ENCODE measurements around the gene FUCA2. TPM values are rescaled to one million over a fixed set of nuclear protein-coding genes. Genes with fewer than 3 reads are reported as not detected.

The FUCA2 gene
- polyA plus RNA-seq (ENCODE audit: insufficient read length in 12 of 12), result 10 to 100 TPM in 11 of 12 donors, not detected in 1; 12.0 to 33.5 (median 28.2) TPM
- long read RNA-seq, donor 1, transcript FUCA2-201 (7 exons, 2,356 nt), result major isoform, 28 of 33 reads
- long read RNA-seq, donor 1, partial matches to known transcripts, result 5 of 33 reads
- long read RNA-seq, donor 1, other reads (novel, unspliced or antisense), result 0 of 33 reads
- long read RNA-seq, donor 2, transcript FUCA2-201 (7 exons, 2,356 nt), result major isoform, 9 of 19 reads
- long read RNA-seq, donor 2, partial matches to known transcripts, result 8 of 19 reads
- long read RNA-seq, donor 2, other reads (novel, unspliced or antisense), result 0 of 19 reads
- long read RNA-seq, donor 3, partial matches to known transcripts, result 0 of 3 reads
- long read RNA-seq, donor 3, other reads (novel, unspliced or antisense), result 0 of 3 reads
- long read RNA-seq, donor 4, transcript FUCA2-201 (7 exons, 2,356 nt), result major isoform, 5 of 5 reads
- long read RNA-seq, donor 4, partial matches to known transcripts, result 0 of 5 reads
- long read RNA-seq, donor 4, other reads (novel, unspliced or antisense), result 0 of 5 reads
- long read RNA-seq, donor 5, transcript FUCA2-201 (7 exons, 2,356 nt), result major isoform, 6 of 6 reads
- long read RNA-seq, donor 5, partial matches to known transcripts, result 0 of 6 reads
- long read RNA-seq, donor 5, other reads (novel, unspliced or antisense), result 0 of 6 reads
- long read RNA-seq, donor 6, transcript FUCA2-201 (7 exons, 2,356 nt), result major isoform, 9 of 9 reads
- long read RNA-seq, donor 6, partial matches to known transcripts, result 0 of 9 reads
- long read RNA-seq, donor 6, other reads (novel, unspliced or antisense), result 0 of 9 reads
- long read RNA-seq, donor 7, partial matches to known transcripts, result 0 of 4 reads
- long read RNA-seq, donor 7, other reads (novel, unspliced or antisense), result 0 of 4 reads
- long read RNA-seq, donor 8, transcript FUCA2-201 (7 exons, 2,356 nt), result major isoform, 5 of 12 reads
- long read RNA-seq, donor 8, partial matches to known transcripts, result 7 of 12 reads
- long read RNA-seq, donor 8, other reads (novel, unspliced or antisense), result 0 of 12 reads
- long read RNA-seq, donor 9, transcript FUCA2-201 (7 exons, 2,356 nt), result major isoform, 7 of 13 reads
- long read RNA-seq, donor 9, partial matches to known transcripts, result 6 of 13 reads
- long read RNA-seq, donor 9, other reads (novel, unspliced or antisense), result 0 of 13 reads
- long read RNA-seq, donor 10, transcript FUCA2-201 (7 exons, 2,356 nt), result major isoform, 5 of 14 reads
- long read RNA-seq, donor 10, partial matches to known transcripts, result 9 of 14 reads
- long read RNA-seq, donor 10, other reads (novel, unspliced or antisense), result 0 of 14 reads
- long read RNA-seq, donor 11, transcript FUCA2-201 (7 exons, 2,356 nt), result major isoform, 7 of 7 reads
- long read RNA-seq, donor 11, partial matches to known transcripts, result 0 of 7 reads
- long read RNA-seq, donor 11, other reads (novel, unspliced or antisense), result 0 of 7 reads

DNA sequence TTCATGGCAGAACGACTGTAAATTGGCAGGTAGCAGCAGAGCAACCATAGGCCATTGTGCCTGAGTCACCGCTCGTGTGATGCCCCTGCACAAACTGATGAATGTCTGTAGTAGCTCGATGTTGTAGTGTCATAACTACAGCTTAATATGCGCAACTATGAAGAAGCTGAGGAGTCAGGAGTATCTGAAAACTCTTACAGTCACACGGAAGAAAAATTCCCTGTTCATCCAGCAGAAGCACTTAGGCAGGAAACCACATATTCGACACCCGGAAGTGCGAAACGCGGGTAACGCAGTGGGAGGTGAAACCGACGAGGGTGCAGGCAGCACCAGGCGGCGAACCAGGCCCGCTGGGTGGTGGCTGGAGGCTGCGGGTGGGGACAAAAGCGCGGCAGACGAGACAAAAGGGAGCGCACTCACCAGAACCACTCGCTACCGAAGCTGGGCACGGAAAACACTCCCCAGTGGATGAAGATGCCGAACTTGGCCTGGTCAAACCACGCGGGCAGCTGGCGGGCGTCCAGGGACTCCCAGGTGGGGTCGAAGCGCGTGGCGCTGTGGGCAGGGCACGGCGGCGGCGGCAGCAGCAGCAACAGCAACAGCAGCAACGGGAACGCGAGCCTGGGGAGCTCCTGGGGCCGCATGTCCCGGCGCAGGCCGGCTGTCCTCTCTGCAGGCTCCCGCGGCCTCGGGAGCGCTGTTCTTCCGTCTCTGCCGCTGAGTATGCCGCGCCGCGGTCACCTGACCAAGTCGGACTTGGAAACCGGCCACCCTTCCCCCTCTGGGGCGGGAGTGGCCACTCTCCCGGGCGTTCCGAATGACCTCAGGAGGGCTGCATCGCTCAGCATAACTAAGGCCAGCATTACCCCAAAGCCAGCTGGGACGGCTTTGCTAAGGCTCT, at the start of gene FUCA2:
Gene FUCA2 (minus strand): TSS at position 730 of the 901 bp plus-strand sequence. CDS start 86 bp downstream, at position 644.
- DNase-seq, result peak; percentile 83

GRCh38 chr6:143561105-143561704, 49.7 kb upstream of the FUCA2 start:
- DNase-seq, result no peak

GRCh38 chr6:143559051-143559660, 47.6 kb upstream of the FUCA2 start:
- DNase-seq, result no peak

DNA sequence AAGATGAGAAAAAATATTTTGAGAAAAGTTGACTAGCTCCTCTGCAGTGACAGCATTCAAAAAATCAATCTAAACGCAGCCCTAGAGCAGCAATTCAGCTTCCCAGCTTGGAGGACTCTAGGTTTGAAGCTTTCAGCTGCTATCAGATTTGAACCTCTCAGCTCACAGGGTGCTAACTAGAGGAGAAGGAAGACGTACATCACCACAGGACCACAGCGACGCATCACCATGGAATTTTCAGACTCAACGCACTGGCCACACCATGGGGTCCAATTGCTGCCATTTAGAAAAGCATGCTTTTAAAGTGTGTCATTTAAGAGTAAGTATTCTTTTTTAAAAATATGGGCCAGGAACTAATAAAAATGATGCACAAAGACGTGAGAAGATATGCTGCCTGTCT, 45.0 kb upstream of the FUCA2 start:
- no peak for DNase-seq

DNA sequence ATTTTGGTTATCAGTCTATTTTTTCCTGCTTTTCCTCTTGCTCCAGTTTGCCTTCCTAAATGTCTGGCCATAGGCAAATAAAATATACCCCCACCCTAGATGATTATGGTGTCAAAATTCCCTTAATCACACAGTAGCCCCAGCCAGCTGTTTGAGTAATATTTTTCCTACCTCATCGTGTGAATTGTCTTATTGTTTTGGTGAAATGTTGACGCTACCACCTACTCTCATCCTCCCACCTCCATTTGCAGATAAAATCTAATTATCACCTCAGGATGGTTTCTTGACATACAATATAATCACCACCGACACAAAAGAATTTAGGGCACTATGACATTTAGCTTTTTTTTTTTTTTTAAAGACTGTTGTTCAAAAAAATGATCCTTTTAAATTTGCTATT, 44.1 kb upstream of the FUCA2 start:
- no peak for DNase-seq

DNA sequence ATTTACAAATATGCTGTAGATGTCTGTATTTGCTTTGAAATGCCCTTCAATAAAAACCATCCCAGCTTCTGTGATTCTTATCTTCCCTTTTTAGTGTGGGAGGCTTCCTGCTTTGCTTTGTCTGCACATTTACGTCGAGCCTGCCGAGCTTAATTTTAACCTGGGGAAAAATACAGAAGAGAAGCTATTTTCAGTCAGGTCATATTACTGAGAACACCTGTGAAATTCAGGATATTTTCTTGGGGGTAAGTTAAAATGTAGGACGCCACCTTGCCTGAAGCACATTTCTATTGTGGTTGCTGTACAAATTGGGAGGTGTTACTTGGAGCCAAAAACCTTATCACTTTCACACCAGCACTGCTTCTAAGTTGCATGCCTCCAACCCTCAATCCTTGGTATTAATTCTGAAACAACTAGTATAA, 43.6 kb upstream of the FUCA2 start:
- DNase-seq, result no peak

DNA sequence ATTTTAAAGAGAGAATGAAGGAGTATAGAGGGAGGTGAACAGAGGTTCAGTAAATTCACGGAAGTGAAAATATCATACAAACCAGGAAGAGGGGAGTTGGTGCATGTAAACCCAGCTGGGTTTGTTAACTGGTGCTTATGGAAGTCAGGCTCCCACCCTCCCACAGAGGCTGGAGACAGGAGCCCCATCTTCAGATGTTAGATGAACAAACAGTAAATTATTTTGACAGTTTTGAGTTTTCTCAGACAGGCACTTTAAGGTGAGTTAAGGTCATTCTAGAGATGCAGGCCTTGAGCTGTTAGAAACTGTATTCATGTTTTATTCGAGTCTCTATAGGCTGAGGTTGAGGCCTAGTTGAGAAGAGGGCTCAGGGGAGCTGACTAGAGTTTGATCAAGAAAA, 41.8 kb upstream of the FUCA2 start:
- no peak for DNase-seq

GRCh38 chr6:143549949-143550268, 38.4 kb upstream of the FUCA2 start:
- DNase-seq, result no peak

DNA sequence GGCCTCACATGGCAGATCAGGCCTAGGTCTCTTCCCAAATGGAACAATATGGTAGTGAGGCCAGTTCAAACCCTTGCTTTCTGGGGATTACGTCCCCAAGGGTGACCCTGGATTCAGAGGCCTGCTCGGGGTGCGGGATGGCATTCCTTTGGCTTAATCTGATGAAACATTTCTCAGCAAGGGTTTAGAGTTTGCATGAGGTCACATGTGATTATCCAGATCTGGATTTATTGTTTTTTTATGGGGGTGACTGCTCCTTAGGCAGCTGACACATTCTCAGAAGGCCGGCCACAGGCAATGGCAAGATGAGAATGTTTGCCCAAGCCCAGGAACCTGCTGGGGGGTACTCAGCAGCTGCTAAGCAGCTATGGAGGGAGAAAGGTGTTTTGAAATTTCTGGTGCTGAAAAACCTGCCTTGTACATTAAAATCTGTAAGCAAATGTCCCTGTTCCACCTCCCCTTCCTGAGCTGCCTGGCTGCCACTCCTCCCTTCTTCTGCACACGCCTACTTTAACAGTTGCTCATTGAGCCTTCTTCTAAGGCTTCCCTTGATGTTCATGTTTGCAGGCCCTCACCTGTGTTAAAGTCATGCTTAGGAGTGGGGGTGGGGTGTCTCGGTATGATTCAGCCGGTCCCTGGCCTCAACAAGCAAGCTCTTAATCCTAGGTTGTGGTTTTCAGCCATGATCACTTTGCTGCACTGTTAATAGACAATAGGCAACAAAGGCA, 37.9 kb upstream of the FUCA2 start:
- no peak for DNase-seq

DNA sequence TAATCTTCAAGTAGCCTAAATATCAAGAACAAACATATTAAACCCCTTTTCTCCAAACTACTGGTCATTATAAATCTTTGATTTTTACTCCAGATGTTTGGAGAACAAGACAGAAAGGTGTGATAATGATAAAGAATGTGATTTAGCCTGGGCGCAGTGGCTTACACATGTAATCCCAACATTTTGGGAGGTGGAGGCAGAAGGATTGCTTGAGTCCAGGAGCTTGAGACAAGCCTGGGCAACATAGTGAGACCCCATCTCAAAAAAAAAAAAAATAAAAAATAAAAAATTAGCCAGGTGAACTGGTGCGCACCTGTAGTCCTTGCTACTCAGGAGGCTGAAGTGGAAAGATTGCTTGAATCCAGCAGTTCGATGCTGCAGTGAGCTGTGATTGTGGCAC, 35.1 kb upstream of the FUCA2 start:
- DNase-seq, result no peak

GRCh38 chr6:143545976-143546547, 34.5 kb upstream of the FUCA2 start:
- DNase-seq, result no peak

- DNase-seq, result no peak
These were observed 33.6 kb upstream of the FUCA2 start for GRCh38 chr6:143545165-143545564.

DNA sequence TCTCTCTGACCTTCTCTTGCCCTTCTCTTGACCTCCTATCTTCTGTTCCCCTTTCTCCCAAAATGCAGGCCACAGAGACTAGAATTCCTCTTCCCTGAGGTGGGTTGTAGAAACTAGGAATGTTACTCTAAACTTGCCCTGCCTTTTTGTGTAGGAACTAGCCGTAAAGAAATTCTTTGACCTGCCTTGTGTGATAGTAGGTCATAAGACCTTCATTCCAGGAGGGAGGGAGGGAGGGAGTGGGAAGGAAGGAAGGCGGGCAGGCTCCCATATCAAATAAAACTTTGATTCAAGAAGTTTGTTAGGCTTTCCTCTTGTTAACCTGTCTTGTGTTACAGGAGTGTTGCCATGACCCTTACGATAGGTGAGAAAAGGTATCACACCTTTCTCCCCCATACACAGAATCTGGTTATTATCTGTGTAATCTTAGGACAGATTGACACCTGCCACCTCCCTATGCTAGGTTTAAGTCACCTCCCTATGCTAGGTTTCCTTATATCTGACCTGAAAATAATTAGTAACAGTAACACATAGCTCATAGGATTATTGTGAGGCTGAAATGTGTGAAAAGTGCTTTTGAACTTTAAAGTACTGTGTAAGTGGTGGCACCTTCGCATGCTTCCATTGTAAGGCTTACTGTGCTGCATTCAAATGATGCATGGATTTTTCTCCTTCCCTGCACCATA, 32.6 kb upstream of the FUCA2 start:
- DNase-seq, result no peak

DNA sequence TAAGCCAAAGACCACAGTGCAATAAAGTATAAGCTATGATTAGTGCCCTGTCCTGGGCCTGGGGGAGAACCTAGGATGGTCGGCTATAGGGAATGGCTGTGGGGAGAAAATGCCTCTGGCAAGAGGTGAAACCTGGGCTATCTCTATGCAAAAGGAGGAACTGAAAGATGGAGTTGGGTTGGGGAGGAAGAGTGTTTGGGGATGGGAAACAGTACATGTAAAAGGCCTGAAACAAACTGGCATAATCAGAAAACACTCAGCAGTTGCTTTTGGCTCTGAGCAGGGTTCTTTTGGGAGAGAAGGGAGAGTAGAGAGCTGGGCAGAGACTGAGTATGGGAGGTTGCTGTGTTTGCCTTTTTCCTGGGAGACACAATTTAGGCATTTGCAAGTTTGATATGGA, 31.9 kb upstream of the FUCA2 start:
- DNase-seq, result no peak

DNA sequence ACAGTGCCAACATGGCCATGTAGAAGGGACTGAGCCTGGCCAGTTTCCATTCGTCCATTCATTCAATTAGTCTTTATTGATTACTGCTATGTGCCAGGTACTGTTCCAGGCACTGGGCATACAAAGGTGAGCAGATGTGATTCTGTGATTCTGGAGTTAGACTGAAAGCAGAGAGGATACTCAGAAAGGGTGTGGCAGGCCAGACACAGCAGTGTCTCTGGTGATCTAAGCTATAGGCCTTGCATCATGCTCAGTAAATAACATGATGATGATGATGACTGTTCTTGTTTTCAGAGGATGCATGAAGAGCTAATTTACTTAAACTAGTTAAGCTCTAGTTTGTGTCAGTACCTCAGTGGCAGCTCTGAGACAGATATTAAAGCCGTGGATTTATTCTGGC, 31.4 kb upstream of the FUCA2 start:
- DNase-seq, result no peak

- no peak for DNase-seq
These were observed 28.7 kb upstream of the FUCA2 start for GRCh38 chr6:143540192-143540591.

- no peak for DNase-seq
These were observed 28.2 kb upstream of the FUCA2 start for GRCh38 chr6:143539734-143540133.

DNA sequence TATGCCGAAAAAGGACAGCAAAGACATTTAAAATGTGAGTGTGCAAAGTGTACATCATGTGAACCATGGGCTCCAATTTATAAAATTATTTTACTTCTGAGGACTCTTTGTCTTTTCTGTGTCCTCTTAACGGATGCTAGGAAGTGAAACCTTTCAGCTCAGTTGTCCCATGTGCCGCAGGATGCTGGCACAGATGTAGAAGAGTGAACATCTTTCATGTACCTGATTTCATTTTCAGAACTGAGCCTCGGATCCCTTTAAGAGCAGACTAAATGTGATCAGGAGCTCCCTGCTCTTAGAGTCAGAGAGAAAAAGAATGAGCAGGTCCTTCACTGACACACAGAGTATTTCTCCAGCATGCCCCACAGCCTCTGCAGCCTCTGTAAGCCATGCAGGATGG, 27.6 kb upstream of the FUCA2 start:
- DNase-seq, result no peak

All from muscle of arm (tissue), 14 donors.